Heart left ventricle (tissue), 16 donors: Measurements from ENCODE around the gene LYRM2. TPM values are rescaled to one million over a fixed set of nuclear protein-coding genes. Genes with fewer than 3 reads are reported as not detected.

Experiments used
- ATAC-seq, 4 donors: fragments of 200-7000 bp; cut with Tn5 transposase; one replicate each; pipeline ENCODE4 v1.9.1; 2020 to 2022; ENCODE audit warnings: moderate library complexity in 4 of 4, mild to moderate bottlenecking in 3 of 4, moderate number of reproducible peaks in 1 of 4
- DNase-seq, 5 donors: peaks; one replicate each; pipeline ENCODE4 v3.0.0-alpha.2; 2020
- H3K27ac ChIP-seq, 12 donors: fragments of 200-600 bp; sonication (generic) in 4 of 12; one replicate each; pipeline versions ENCODE4 v1.5.0 to v1.8.0; 2016 to 2022; ENCODE audit warnings: mild to moderate bottlenecking in 2 of 12
- H3K27me3 ChIP-seq, 9 donors: fragments of 200-600 bp; sonication (generic) in 2 of 9; one replicate each; pipeline versions ENCODE4 v1.5.1 to v1.8.0; 2016 to 2022; ENCODE audit warnings: mild to moderate bottlenecking in 3 of 9
- H3K36me3 ChIP-seq, 9 donors: fragments of 200-600 bp; sonication (generic) in 2 of 9; one replicate each; pipeline versions ENCODE4 v1.5.0 to v1.8.0; 2018 to 2022; ENCODE audit warnings: mild to moderate bottlenecking in 2 of 9
- H3K4me1 ChIP-seq, 12 donors: fragments of 200-600 bp; sonication (generic) in 4 of 12; one replicate each; pipeline versions ENCODE4 v1.5.0 to v1.8.0; 2016 to 2022; ENCODE audit warnings: mild to moderate bottlenecking in 3 of 12
- H3K4me3 ChIP-seq, 12 donors: fragments of 200-600 bp; sonication (generic) in 4 of 12; one replicate each; pipeline versions ENCODE4 v1.5.0 to v1.8.0; 2017 to 2022; ENCODE audit warnings: mild to moderate bottlenecking in 9 of 12, moderate library complexity in 4 of 12
- H3K9me3 ChIP-seq, 12 donors: fragments of 200-600 bp; sonication (generic) in 4 of 12; one replicate each; pipeline versions ENCODE4 v1.5.0 to v1.8.0; 2016 to 2022; ENCODE audit warnings: mild to moderate bottlenecking in 1 of 12
- CTCF ChIP-seq, 12 donors: fragments of 200-600 bp; sonication (generic) in 4 of 12; IDR thresholded peaks; one replicate each; pipeline versions ENCODE4 v1.5.0 to v1.8.0; 2018 to 2022; ENCODE audit warnings: antibody characterized with exemption in 12 of 12, mild to moderate bottlenecking in 5 of 12
- POLR2A ChIP-seq, 2 donors: fragments of 450-650 bp; IDR thresholded peaks; one replicate each; pipeline ENCODE4 v1.6.1; 2017; ENCODE audit warnings: antibody characterized with exemption in 2 of 2, mild to moderate bottlenecking in 2 of 2, moderate library complexity in 2 of 2
- WGBS, 4 donors: extraction: QIAGEN DNeasy Blood & Tissue Kit in 2 of 4; methylation state at CpG; one replicate each; pipeline versions ENCODE4 v1.1.5 to v1.1.7; 2013 to 2018; 5-methylcytosine and 5-hydroxymethylcytosine counted together
- intact Hi-C, 10 donors: fragments of 100-400 bp; cut with DNase I; formaldehyde crosslinking; loops; one replicate each; pipeline versions ENCODE4 v1.11.1 to v1.14.2; 2022
- polyA plus RNA-seq, 2 donors: library from polyadenylated mRNA; stranded (reverse); fragments of 200-250 nt; gene quantifications; one replicate each; pipeline ENCODE4 v1.2.3, GENCODE V29; 2013
- total RNA-seq, 9 donors: library from RNA; depleted of rRNA in 2 of 9; stranded (reverse); fragments of >200 nt in 2 of 9; fragmentation: NEBNext Ultra II Directional in 3 of 9; extraction: Animal tissue kit (Norgen Biotek cat#: 25700) in 3 of 9; gene quantifications; one replicate each; pipeline versions ENCODE4 v1.1.0 to v1.2.4, GENCODE V29; 2016 to 2023
- donor health status: ischemic (EF 13 %, LVEDD 7.1; RV severe dilation, severe dysfunction).
- donor health status: healthy with polysubstance abuse.
- donor health status: DM: no; HTN: yes; CAD: no.
- donor health status: DM: no; HTN: no; CAD: no.
- donor health status: ischemic (EF 25% LVEDD 6.9; RV normal size, moderate dysfunction).
- donor health status: ischemic (EF 25% LVEDD 5.7; RV mildly dilated, moderate dysfunction).
- donor health status: healthy.
- donor health status: DM: yes; HTN: yes; CAD: no.
- donor health status: ischemic (EF 35%, LVEDD 5.7; RV mildly dilated, moderate dysfunction).
- donor health status: nonischemic (EF 11% LVEDD 7.7; RV severe dilation, severe dysfunction).
- donor health status: DM: yes; HTN: yes; CAD: no.
- donor health status: PGD.
- donor health status: ischemic (EF 29% LVEDD 5.4; RV normal size, mild dysfunction).
- donor health status: nonischemic (EF 23%, LVEDD 6.1; RV moderate dilation, normal function).

The LYRM2 gene
- total and polyA plus RNA-seq, 11 donors, result 15.2 to 50.0 (median 43.8) TPM

- intact Hi-C loops, result no loop called here
- TF ChIP-seq CTCF (IDR thresholded peaks at IDR 0.05) (no peak), POLR2A (IDR thresholded peaks at IDR 0.05) (no peak)
- peaks cover 0 to 11% (median 0%) of the 10 kb centered on the region in 9 donors for H3K36me3 ChIP-seq
- ATAC-seq, result no peak
- no peak overlapping the region for H3K4me3 ChIP-seq
- H3K9me3 ChIP-seq, result no peaks in the 10 kb centered on the region
- H3K27me3 ChIP-seq, result no peaks in the 10 kb centered on the region
- no peak overlapping the region for H3K27ac ChIP-seq
- H3K4me1 ChIP-seq, result peaks cover 0 to 12% (median 0%) of the 10 kb centered on the region in 12 donors
- WGBS, 4 donors, result 93 to 98% (median 96%) methylated on average over 6 of the region's 6 CpGs
- no peak for DNase-seq
Observed at GRCh38 chr6:89602166-89602565, 36.4 kb downstream of the LYRM2 start.

- no peak for TF ChIP-seq CTCF (IDR thresholded peaks at IDR 0.05)
- no peak for TF ChIP-seq POLR2A (IDR thresholded peaks at IDR 0.05)
- intact Hi-C loops, result loop anchor here in 2 of 10 donors (5.0 to 10.0 kb wide), 2 partner anchors 145 to 167 kb away; partner anchors contain the start of gene ANKRD6 (in 1 of the 2)
- H3K9me3 ChIP-seq, result no peaks in the 10 kb centered on the region
- ATAC-seq (peak; percentile 66 to 73 (median 70)), DNase-seq (peak in 4 of 5 donors; percentile 25 to 62 (median 35))
- H3K27ac ChIP-seq, result peak overlapping the region in 5 of 12 donors; percentile 12 to 34 (median 18)
- H3K4me1 ChIP-seq, result peaks cover 0 to 16% (median 5%) of the 10 kb centered on the region in 12 donors
- H3K4me3 ChIP-seq, result no peak overlapping the region
- H3K27me3 ChIP-seq, result no peaks in the 10 kb centered on the region
- H3K36me3 ChIP-seq, result peaks cover 0 to 2% (median 0%) of the 10 kb centered on the region in 9 donors
- WGBS, 4 donors, result 41 to 62% (median 58%) methylated on average over 7 of the region's 7 CpGs
Observed at GRCh38 chr6:89599727-89600126, 38.8 kb downstream of the LYRM2 start.

- Histone ChIP-seq H3K4me1 (peaks cover 0 to 16% (median 5%) of the 10 kb centered on the region in 12 donors), H3K27ac (no peak overlapping the region), H3K4me3 (no peak overlapping the region), H3K36me3 (peaks cover 0 to 2% (median 0%) of the 10 kb centered on the region in 9 donors), H3K27me3 (no peaks in the 10 kb centered on the region), H3K9me3 (no peaks in the 10 kb centered on the region)
- TF ChIP-seq CTCF (IDR thresholded peaks at IDR 0.05), result peak in 7 of 12 donors; percentile 14 to 42 (median 31)
- no peak for TF ChIP-seq POLR2A (IDR thresholded peaks at IDR 0.05)
- intact Hi-C loops, result loop anchor here in 2 of 10 donors (5.0 to 10.0 kb wide), 2 partner anchors 143 to 166 kb away; partner anchors contain the start of gene ANKRD6 (in 1 of the 2)
- 40 to 58% (median 47%) methylated on average over 3 of the region's 3 CpGs for WGBS, 4 donors
- ATAC-seq, result peak in 2 of 4 donors; percentile 29 to 38
- DNase-seq, result no peak
Observed at GRCh38 chr6:89597988-89598387, 40.6 kb downstream of the LYRM2 start.

GRCh38 chr6:89597372-89597771 is 41.2 kb downstream of the LYRM2 start:
- intact Hi-C loops, result loop anchor here in 2 of 10 donors (5.0 to 10.0 kb wide), 2 partner anchors 143 to 165 kb away; partner anchors contain the start of gene ANKRD6 (in 1 of the 2)
- no peak for DNase-seq
- H3K27me3 ChIP-seq, result no peaks in the 10 kb centered on the region
- TF ChIP-seq CTCF (IDR thresholded peaks at IDR 0.05) (no peak), POLR2A (IDR thresholded peaks at IDR 0.05) (no peak)
- peaks cover 0 to 16% (median 5%) of the 10 kb centered on the region in 12 donors for H3K4me1 ChIP-seq
- H3K27ac ChIP-seq, result no peak overlapping the region
- no peaks in the 10 kb centered on the region for H3K9me3 ChIP-seq
- no peak for ATAC-seq
- no peak overlapping the region for H3K4me3 ChIP-seq
- H3K36me3 ChIP-seq, result peaks cover 0 to 2% (median 0%) of the 10 kb centered on the region in 9 donors
- 48 to 94% (median 68%) methylated on average over 2 of the region's 2 CpGs for WGBS, 4 donors
